HEK293 (cell line): ENCODE measurements around the gene BTBD8.

Experiments
- BCL11A ChIP-seq: fragments of 450-650 bp; formaldehyde crosslinking; IDR thresholded peaks from 2 replicates; pipeline ENCODE4 v1.5.1; 2016; ENCODE audit warnings: low read depth, missing biosample characterization, missing genetic modification characterization
- HOXA7 ChIP-seq: sonication (generic); formaldehyde crosslinking; IDR thresholded peaks from 2 replicates; pipeline ENCODE4 v1.8.1; 2022; ENCODE audit warnings: missing genetic modification reagents, borderline replicate concordance
- HOXD13 ChIP-seq: sonication (generic); formaldehyde crosslinking; IDR thresholded peaks from 2 replicates; pipeline ENCODE4 v1.8.0; 2022; ENCODE audit warnings: missing genetic modification reagents, borderline replicate concordance
- MZF1 ChIP-seq: fragments of 450-650 bp; formaldehyde crosslinking; IDR thresholded peaks from 2 replicates; pipeline ENCODE4 v1.5.1; 2017; ENCODE audit warnings: missing biosample characterization, missing genetic modification characterization, borderline replicate concordance
- TCF7L2 ChIP-seq: IDR thresholded peaks from 2 replicates; pipeline ENCODE4 v1.6.1; 2011; ENCODE audit warnings: low read depth, mild to moderate bottlenecking, inconsistent platforms, low read length, moderate library complexity, borderline replicate concordance
- YY2 ChIP-seq: fragments of 450-650 bp; formaldehyde crosslinking; IDR thresholded peaks from 2 replicates; pipeline ENCODE4 v1.5.1; 2016; ENCODE audit warnings: missing biosample characterization, missing genetic modification characterization
- ZBTB21 ChIP-seq: fragments of 450-650 bp; formaldehyde crosslinking; IDR thresholded peaks from 2 replicates; pipeline ENCODE4 v1.5.1; 2017; ENCODE audit warnings: missing biosample characterization, missing genetic modification characterization
- ZBTB7A ChIP-seq: fragments of 450-650 bp; formaldehyde crosslinking; IDR thresholded peaks from 2 replicates; pipeline ENCODE4 v1.5.1; 2016; ENCODE audit warnings: low read depth, missing biosample characterization, missing genetic modification characterization
- ZNF10 ChIP-seq: fragments of 450-650 bp; formaldehyde crosslinking; IDR thresholded peaks from 2 replicates; pipeline ENCODE4 v1.5.1; 2017; ENCODE audit warnings: missing biosample characterization, missing genetic modification characterization
- ZNF114 ChIP-seq: fragments of 450-650 bp; formaldehyde crosslinking; IDR thresholded peaks from 2 replicates; pipeline ENCODE4 v1.5.0; 2017; ENCODE audit warnings: missing biosample characterization, missing genetic modification characterization
- ZNF138 ChIP-seq: fragments of 450-650 bp; formaldehyde crosslinking; IDR thresholded peaks from 2 replicates; pipeline ENCODE4 v1.5.1; 2016; ENCODE audit warnings: missing biosample characterization, missing genetic modification characterization, borderline replicate concordance
- ZNF366 ChIP-seq: fragments of 450-650 bp; formaldehyde crosslinking; conservative IDR thresholded peaks from 2 replicates; pipeline ENCODE4 v1.5.1; 2016; ENCODE audit warnings: missing biosample characterization, missing genetic modification characterization
- ZNF426 ChIP-seq: fragments of 450-650 bp; formaldehyde crosslinking; IDR thresholded peaks from 2 replicates; pipeline ENCODE4 v1.5.1; 2017; ENCODE audit warnings: missing biosample characterization, missing genetic modification characterization, mild to moderate bottlenecking, inconsistent platforms, moderate library complexity
- ZNF600 ChIP-seq: fragments of 450-650 bp; formaldehyde crosslinking; IDR thresholded peaks from 2 replicates; pipeline ENCODE4 v1.5.1; 2016; ENCODE audit warnings: missing biosample characterization, missing genetic modification characterization
- ZNF610 ChIP-seq: fragments of 450-650 bp; formaldehyde crosslinking; IDR thresholded peaks from 2 replicates; pipeline ENCODE4 v1.5.1; 2016; ENCODE audit warnings: missing biosample characterization, missing genetic modification characterization, borderline replicate concordance
- ZNF670 ChIP-seq: fragments of 450-650 bp; formaldehyde crosslinking; IDR thresholded peaks from 2 replicates; pipeline ENCODE4 v1.5.1; 2016; ENCODE audit warnings: missing biosample characterization, missing genetic modification characterization, low read depth
- ZNF777 ChIP-seq: fragments of 450-650 bp; formaldehyde crosslinking; IDR thresholded peaks from 2 replicates; pipeline ENCODE4 v1.5.1; 2017; ENCODE audit warnings: missing biosample characterization, missing genetic modification characterization, borderline replicate concordance
- ZNF843 ChIP-seq: fragments of 450-650 bp; formaldehyde crosslinking; IDR thresholded peaks from 2 replicates; pipeline ENCODE4 v1.5.1; 2016; ENCODE audit warnings: missing biosample characterization, missing genetic modification characterization
- TF ChIP-seq, protein P1 (sequence below): fragments of 450-650 bp; formaldehyde crosslinking; IDR thresholded peaks from 2 replicates; pipeline ENCODE4 v1.5.1; 2016; ENCODE audit warnings: missing biosample characterization, missing genetic modification characterization
- TF ChIP-seq, protein P2 (sequence below): fragments of 450-650 bp; formaldehyde crosslinking; IDR thresholded peaks from 2 replicates; pipeline ENCODE4 v1.5.1; 2016; ENCODE audit warnings: missing biosample characterization, missing genetic modification characterization
- TF ChIP-seq, protein P3 (sequence below): fragments of 450-650 bp; formaldehyde crosslinking; IDR thresholded peaks from 2 replicates; pipeline ENCODE4 v1.5.1; 2016; ENCODE audit warnings: missing biosample characterization, missing genetic modification characterization
- TF ChIP-seq, protein P4 (sequence below): fragments of 450-650 bp; formaldehyde crosslinking; IDR thresholded peaks from 2 replicates; pipeline ENCODE4 v1.5.1; 2016; ENCODE audit warnings: missing biosample characterization, missing genetic modification characterization, low read depth
- TF ChIP-seq, protein P5 (sequence below): fragments of 450-650 bp; formaldehyde crosslinking; IDR thresholded peaks from 2 replicates; pipeline ENCODE4 v1.5.1; 2016; ENCODE audit warnings: missing biosample characterization, missing genetic modification characterization
- TF ChIP-seq, protein P6 (sequence below): fragments of 450-650 bp; formaldehyde crosslinking; IDR thresholded peaks from 2 replicates; pipeline ENCODE4 v1.5.1; 2016; ENCODE audit warnings: missing biosample characterization, missing genetic modification characterization
- TF ChIP-seq, protein P7 (sequence below): fragments of 450-650 bp; IDR thresholded peaks from 2 replicates; pipeline ENCODE4 v1.5.1; 2018; ENCODE audit warnings: missing biosample characterization, mild to moderate bottlenecking, missing genetic modification characterization

Gene BTBD8

DNA sequence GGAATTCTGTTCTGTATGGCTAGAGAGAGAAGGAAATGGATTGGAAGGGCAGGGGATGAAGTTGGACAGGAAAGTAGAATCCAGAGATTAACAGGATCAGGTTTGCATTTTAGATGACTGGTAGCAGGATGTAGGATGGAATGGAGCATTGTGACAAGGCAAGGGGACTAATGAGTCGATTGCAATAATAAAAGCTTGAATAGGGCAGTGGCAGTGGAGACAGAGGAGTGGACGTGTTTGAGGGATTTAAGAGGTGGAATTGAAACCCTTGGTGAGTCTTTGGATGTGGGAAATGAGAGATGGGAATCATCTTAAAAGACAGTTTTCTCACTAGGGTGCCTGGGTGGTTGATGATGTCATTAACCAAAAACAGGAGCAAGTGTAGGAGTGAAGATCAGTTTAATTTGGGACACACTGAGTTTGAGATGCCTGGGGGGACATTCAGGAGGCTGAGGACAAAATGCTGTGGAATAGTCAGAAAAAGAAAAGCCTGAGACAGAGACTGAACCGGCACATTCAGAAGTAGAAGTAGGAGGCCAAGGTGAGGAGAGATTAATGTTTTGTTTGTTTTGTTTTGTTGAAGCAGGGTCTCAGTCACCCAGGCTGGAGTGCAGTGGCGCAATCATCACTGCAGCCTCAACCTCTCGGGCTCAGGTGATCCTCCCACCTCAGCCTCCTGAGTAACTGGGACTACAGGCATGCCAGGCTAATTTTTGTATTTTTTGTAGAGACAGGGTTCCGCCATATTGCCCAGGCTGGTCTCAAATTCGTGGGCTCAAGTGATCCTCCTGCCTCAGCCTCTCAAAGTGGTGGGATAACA is 108.5 kb downstream of the BTBD8 start (continued):
- TF ChIP-seq ZNF366 (tag by site-specific recombination) (no peak), ZBTB7A (tag by site-specific recombination) (no peak), ZNF426 (tag by site-specific recombination) (no peak), ZNF600 (tag by site-specific recombination) (0 out of 2 replicates have a peak, but pooled peaks have one; percentile 16), ZNF843 (tag by site-specific recombination) (no peak), ZNF10 (tag by site-specific recombination) (no peak), BCL11A (no peak), HOXD13 (no peak), YY2 (tag by site-specific recombination) (no peak), MZF1 (no peak), ZNF777 (tag by site-specific recombination) (no peak), ZNF670 (tag by site-specific recombination) (no peak), ZBTB21 (tag by site-specific recombination) (0 out of 2 replicates have a peak, but pooled peaks have one; percentile 14), ZNF114 (no peak), ZNF610 (tag by site-specific recombination) (no peak), ZNF138 (tag by site-specific recombination) (no peak), HOXA7 (no peak), TCF7L2 (no peak)
- TF ChIP-seq, protein P1, sequence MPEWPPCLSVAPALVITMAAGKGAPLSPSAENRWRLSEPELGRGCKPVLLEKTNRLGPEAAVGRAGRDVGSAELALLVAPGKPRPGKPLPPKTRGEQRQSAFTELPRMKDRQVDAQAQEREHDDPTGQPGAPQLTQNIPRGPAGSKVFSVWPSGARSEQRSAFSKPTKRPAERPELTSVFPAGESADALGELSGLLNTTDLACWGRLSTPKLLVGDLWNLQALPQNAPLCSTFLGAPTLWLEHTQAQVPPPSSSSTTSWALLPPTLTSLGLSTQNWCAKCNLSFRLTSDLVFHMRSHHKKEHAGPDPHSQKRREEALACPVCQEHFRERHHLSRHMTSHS (tag by site-specific recombination), result no peak
- TF ChIP-seq, protein P2, sequence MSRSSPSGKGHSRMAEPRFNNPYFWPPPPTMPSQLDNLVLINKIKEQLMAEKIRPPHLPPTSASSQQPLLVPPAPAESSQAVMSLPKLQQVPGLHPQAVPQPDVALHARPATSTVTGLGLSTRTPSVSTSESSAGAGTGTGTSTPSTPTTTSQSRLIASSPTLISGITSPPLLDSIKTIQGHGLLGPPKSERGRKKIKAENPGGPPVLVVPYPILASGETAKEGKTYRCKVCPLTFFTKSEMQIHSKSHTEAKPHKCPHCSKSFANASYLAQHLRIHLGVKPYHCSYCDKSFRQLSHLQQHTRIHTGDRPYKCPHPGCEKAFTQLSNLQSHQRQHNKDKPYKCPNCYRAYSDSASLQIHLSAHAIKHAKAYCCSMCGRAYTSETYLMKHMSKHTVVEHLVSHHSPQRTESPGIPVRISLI (tag by site-specific recombination), result no peak
- TF ChIP-seq, protein P3, sequence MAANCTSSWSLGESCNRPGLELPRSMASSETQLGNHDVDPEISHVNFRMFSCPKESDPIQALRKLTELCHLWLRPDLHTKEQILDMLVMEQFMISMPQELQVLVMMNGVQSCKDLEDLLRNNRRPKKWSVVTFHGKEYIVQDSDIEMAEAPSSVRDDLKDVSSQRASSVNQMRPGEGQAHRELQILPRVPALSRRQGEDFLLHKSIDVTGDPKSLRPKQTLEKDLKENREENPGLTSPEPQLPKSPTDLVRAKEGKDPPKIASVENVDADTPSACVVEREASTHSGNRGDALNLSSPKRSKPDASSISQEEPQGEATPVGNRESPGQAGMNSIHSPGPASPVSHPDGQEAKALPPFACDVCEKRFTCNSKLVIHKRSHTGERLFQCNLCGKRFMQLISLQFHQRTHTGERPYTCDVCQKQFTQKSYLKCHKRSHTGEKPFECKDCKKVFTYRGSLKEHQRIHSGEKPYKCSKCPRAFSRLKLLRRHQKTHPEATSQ (tag by site-specific recombination), result no peak
- TF ChIP-seq, protein P4, sequence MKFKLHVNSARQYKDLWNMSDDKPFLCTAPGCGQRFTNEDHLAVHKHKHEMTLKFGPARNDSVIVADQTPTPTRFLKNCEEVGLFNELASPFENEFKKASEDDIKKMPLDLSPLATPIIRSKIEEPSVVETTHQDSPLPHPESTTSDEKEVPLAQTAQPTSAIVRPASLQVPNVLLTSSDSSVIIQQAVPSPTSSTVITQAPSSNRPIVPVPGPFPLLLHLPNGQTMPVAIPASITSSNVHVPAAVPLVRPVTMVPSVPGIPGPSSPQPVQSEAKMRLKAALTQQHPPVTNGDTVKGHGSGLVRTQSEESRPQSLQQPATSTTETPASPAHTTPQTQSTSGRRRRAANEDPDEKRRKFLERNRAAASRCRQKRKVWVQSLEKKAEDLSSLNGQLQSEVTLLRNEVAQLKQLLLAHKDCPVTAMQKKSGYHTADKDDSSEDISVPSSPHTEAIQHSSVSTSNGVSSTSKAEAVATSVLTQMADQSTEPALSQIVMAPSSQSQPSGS, result peak; percentile 87
- TF ChIP-seq, protein P5, sequence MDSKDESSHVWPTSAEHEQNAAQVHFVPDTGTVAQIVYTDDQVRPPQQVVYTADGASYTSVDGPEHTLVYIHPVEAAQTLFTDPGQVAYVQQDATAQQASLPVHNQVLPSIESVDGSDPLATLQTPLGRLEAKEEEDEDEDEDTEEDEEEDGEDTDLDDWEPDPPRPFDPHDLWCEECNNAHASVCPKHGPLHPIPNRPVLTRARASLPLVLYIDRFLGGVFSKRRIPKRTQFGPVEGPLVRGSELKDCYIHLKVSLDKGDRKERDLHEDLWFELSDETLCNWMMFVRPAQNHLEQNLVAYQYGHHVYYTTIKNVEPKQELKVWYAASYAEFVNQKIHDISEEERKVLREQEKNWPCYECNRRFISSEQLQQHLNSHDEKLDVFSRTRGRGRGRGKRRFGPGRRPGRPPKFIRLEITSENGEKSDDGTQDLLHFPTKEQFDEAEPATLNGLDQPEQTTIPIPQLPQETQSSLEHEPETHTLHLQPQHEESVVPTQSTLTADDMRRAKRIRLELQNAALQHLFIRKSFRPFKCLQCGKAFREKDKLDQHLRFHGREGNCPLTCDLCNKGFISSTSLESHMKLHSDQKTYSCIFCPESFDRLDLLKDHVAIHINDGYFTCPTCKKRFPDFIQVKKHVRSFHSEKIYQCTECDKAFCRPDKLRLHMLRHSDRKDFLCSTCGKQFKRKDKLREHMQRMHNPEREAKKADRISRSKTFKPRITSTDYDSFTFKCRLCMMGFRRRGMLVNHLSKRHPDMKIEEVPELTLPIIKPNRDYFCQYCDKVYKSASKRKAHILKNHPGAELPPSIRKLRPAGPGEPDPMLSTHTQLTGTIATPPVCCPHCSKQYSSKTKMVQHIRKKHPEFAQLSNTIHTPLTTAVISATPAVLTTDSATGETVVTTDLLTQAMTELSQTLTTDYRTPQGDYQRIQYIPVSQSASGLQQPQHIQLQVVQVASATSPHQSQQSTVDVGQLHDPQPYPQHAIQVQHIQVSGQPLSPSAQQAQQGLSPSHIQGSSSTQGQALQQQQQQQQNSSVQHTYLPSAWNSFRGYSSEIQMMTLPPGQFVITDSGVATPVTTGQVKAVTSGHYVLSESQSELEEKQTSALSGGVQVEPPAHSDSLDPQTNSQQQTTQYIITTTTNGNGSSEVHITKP, result peak; percentile 72
- TF ChIP-seq, protein P6, sequence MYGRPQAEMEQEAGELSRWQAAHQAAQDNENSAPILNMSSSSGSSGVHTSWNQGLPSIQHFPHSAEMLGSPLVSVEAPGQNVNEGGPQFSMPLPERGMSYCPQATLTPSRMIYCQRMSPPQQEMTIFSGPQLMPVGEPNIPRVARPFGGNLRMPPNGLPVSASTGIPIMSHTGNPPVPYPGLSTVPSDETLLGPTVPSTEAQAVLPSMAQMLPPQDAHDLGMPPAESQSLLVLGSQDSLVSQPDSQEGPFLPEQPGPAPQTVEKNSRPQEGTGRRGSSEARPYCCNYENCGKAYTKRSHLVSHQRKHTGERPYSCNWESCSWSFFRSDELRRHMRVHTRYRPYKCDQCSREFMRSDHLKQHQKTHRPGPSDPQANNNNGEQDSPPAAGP (tag by site-specific recombination), result no peak
- TF ChIP-seq, protein P7, sequence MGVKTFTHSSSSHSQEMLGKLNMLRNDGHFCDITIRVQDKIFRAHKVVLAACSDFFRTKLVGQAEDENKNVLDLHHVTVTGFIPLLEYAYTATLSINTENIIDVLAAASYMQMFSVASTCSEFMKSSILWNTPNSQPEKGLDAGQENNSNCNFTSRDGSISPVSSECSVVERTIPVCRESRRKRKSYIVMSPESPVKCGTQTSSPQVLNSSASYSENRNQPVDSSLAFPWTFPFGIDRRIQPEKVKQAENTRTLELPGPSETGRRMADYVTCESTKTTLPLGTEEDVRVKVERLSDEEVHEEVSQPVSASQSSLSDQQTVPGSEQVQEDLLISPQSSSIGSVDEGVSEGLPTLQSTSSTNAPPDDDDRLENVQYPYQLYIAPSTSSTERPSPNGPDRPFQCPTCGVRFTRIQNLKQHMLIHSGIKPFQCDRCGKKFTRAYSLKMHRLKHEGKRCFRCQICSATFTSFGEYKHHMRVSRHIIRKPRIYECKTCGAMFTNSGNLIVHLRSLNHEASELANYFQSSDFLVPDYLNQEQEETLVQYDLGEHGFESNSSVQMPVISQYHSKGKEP (tag by site-specific recombination), result no peak
